AG09319 (cell line): ENCODE results near the gene CALU.

Source experiments
- DNase-seq: peaks from one replicate; pipeline ENCODE4 v3.0.0-alpha.2; 2010; ENCODE audit warnings: low read depth; ENCODE audit errors: extremely low read depth
- CTCF ChIP-seq: IDR thresholded peaks from 2 replicates; pipeline ENCODE4 v1.5.1; 2011; ENCODE audit warnings: low read depth, mild to moderate bottlenecking, inconsistent platforms, low read length, moderate library complexity

Gene CALU

GRCh38 chr7:128739990-128740682 is 977 bp downstream of the CALU start:
- DNase-seq: no peak
- no peak for TF ChIP-seq CTCF

GRCh38 chr7:128740996-128741395 is 1.8 kb downstream of the CALU start:
- TF ChIP-seq CTCF: no peak
- DNase-seq: no peak

- no peak for DNase-seq
- TF ChIP-seq CTCF: no peak
Observed at GRCh38 chr7:128741491-128741890, 2.3 kb downstream of the CALU start.

GRCh38 chr7:128742206-128742605 is 3.0 kb downstream of the CALU start:
- no peak for TF ChIP-seq CTCF

GRCh38 chr7:128743112-128743772 is 4.1 kb downstream of the CALU start:
- TF ChIP-seq CTCF: no peak
- no peak for DNase-seq

More at GRCh38 chr7:128742206-128742605, 3.0 kb downstream of the CALU start:
- DNase-seq: peak; percentile 70

- TF ChIP-seq CTCF: no peak
- no peak for DNase-seq
Observed at GRCh38 chr7:128744366-128744905, 5.3 kb downstream of the CALU start.

GRCh38 chr7:128745706-128746105 is 6.5 kb downstream of the CALU start:
- no peak for DNase-seq
- no peak for TF ChIP-seq CTCF
